IPS DF 4.7 (cell line): ENCODE results near the gene FBN2.
"Not testable (repeated sequence)": the region's sequence is repeated elsewhere in the genome, so short reads cannot be mapped to it uniquely, and the experiment has no call there.

Experiments used
- DNase-seq: peaks from one replicate; pipeline ENCODE4 v3.0.0-alpha.2; 2013; ENCODE audit warnings: low spot score; ENCODE audit errors: extremely low read depth

The FBN2 gene

GRCh38 chr5:128480158-128480557, 57.9 kb downstream of the FBN2 start:
- DNase-seq: no peak

- no peak for DNase-seq
Observed at GRCh38 chr5:128478386-128479368, 59.4 kb downstream of the FBN2 start.

- no peak for DNase-seq
Observed at GRCh38 chr5:128477944-128478343, 60.1 kb downstream of the FBN2 start.

GRCh38 chr5:128475693-128476092, 62.4 kb downstream of the FBN2 start:
- no peak for DNase-seq

- DNase-seq: no peak
Observed at GRCh38 chr5:128472919-128473318, 65.1 kb downstream of the FBN2 start.

GRCh38 chr5:128472036-128472435, 66.0 kb downstream of the FBN2 start:
- DNase-seq: no peak

- DNase-seq: no peak
Observed at GRCh38 chr5:128470663-128471062, 67.4 kb downstream of the FBN2 start.

GRCh38 chr5:128469912-128470311, 68.1 kb downstream of the FBN2 start:
- no peak for DNase-seq

GRCh38 chr5:128466980-128467379, 71.1 kb downstream of the FBN2 start:
- no peak for DNase-seq

GRCh38 chr5:128466554-128466953, 71.5 kb downstream of the FBN2 start:
- DNase-seq: no peak

- no peak for DNase-seq
Observed at GRCh38 chr5:128464596-128464995, 73.4 kb downstream of the FBN2 start.

- DNase-seq: no peak
Observed at GRCh38 chr5:128462330-128462729, 75.7 kb downstream of the FBN2 start.

GRCh38 chr5:128457147-128457915, 80.7 kb downstream of the FBN2 start:
- not testable (repeated sequence) for DNase-seq

- DNase-seq: no peak
Observed at GRCh38 chr5:128455841-128456361, 82.1 kb downstream of the FBN2 start.

GRCh38 chr5:128453121-128453520, 84.9 kb downstream of the FBN2 start:
- no peak for DNase-seq

GRCh38 chr5:128447224-128447623, 90.8 kb downstream of the FBN2 start:
- not testable (repeated sequence) for DNase-seq

GRCh38 chr5:128441941-128442350, 96.1 kb downstream of the FBN2 start:
- DNase-seq: no peak

- DNase-seq: no peak
Observed at GRCh38 chr5:128441165-128441564, 96.9 kb downstream of the FBN2 start.

GRCh38 chr5:128436749-128437188, 101.3 kb downstream of the FBN2 start:
- no peak for DNase-seq

GRCh38 chr5:128435861-128436260, 102.2 kb downstream of the FBN2 start:
- DNase-seq: no peak

- no peak for DNase-seq
Observed at GRCh38 chr5:128434993-128435392, 103.1 kb downstream of the FBN2 start.

- DNase-seq: no peak
Observed at GRCh38 chr5:128432913-128433440, 105.1 kb downstream of the FBN2 start.
